NCI-H1092 (cell line): ENCODE data around the gene MAP4K5.

Experiments used
- DNase-seq: peaks from one replicate; lab custom pipeline; 2025; lab: John Stamatoyannopoulos, UW

MAP4K5 gene

DNA sequence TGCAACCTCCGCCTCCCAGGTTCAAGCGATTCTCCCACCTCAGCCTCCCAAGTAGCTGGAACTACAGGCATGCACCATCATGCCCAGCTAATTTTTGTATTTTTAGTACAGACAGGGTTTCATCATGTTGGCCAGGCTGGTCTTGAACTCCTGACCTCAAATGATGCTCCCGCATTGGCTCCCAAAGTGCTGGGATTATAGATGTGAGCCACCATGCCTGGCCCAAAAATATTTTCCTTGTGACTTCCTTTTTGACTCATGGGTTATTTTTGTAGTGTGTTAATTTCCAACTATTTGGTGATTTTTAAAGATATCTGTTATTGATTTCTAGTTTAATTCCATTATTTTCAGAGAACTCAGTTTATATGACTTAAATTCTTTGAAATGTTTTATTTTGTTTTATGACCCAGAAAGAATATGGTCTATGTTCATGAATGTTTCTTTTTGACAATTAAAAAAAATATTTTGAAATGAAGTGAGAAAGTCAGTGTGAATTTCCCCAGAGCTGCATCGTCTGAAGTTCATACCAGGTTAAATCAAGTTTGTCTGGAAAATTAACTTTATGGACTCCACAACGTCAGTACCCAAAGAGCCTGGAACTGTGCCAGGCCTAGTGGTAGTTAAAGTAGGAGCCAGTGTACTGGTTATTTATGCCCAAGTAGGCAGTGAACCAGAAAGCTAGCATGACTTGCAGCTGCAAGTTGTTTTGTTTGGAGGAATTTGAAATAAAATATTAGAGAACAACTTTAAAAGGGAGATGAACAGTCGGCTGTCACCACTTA is 132.9 kb downstream of the MAP4K5 start:
- DNase-seq, result no peak

DNA sequence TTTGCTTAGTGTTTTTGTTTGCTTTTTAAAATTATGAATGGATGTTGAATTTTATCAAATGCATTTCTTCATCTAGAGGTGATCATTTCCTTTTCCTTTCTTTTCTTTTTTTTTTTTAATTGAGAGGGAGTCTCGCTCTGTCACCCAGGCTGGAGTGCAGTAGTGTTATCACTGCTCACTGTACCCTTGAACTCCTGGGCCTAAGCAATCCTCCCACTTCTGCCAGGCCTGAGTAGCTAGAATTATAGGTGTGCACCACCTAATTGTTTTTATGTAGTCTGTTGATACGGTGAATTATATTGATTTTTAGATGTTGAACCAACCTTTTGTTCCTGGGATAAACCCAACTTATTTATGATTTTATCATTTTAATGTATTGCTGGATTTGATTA is 134.2 kb downstream of the MAP4K5 start:
- DNase-seq, result no peak

DNA sequence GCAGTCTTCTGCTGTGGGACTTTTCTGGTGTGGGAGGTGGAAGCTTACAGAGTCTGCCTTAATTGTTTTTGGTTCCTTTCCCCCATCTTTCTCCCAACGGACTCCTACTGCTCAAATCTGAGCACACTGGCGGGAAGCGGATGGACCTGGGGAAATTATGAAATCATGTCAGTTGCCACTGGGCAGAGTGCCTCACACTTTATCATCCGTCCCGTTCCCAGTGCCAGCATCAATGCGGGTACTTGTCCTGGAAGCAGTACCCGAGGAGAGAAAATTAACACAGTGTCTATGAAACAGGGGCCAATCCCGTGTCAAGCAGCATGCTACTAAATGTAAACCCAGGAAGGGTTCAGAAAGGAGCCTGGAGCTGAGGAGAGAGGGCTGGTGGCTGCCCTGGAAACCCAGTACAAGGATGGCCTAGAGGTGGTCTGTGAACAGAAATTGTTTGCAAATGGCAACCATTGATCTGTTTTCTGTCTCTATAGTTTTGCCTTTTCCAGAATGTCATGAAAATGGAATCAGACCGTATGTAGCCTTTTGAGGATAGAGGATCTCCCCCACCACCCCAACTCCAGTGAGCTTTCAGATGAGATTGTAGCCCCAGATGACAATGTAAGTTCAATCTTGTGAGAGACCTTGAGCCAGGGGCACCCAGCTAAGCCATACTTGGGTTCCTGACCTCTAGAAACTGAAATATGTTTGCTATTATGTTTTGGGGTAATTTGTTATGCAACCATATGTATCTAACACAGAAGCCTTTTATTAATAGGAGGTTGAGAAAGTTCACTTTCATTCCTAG is 134.8 kb downstream of the MAP4K5 start:
- no peak for DNase-seq

DNA sequence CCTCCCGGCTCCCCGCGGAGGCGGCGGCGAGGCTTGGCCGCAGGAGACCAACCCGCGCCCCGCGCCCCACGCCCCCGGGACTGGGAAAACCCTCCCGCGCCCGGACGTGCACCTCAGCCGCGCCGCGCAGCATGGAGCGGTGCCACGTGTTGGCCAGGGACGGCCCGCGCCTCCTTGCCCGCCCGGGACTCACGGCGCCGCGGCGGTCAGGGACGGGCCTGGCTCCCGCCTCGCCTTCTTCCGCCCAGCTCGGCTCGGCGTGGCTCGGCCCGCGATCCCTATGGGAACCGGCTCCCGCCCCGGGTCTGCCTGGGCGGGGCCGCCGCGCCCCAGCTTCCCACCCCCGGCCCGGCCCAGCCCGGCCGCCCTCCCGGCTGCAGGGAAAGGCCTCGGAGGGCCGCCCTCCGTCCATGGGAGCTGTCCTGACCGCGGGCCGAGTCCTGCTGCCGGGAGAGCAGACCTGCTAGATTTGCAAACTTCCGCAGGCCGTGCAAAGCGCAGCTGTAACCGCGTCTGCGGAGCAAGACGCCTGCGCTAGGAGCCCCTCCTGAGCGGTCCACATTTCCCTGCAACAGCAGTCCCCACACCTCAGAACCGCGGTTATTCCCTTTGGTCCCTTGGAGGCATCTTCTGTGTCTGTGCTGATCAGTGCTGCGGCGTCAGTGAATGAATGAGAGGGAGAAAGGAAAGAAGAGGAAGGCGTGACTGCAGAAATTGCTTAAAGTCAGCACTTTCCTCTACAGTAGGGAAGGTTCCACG is 135.6 kb downstream of the MAP4K5 start, which contains the start of gene CDKL1:
TSS of gene CDKL1 (minus strand) at position 251 of the 759 bp plus-strand sequence. CDS start 1,013 bp downstream, outside the sequence.
- DNase-seq, result peak; percentile 37

DNA sequence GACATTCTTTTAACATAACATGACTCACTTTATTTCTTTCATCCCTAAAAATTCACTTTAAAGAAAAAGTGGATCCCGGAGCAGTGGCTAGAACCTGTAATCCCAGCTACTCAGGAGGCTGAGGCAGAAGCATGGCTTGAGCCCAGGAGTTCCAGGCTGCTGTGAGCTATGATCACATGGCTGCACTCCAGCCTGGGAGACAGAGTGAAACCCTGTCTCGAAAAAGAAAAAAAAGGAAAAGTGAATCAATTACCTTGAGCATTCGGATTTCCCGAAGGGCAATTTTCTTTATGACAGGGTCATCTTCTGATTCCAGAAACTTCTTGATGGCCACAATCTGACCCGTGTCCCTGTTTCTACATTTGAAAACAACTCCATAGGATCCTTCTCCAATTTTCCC is 136.9 kb downstream of the MAP4K5 start:
- no peak for DNase-seq

DNA sequence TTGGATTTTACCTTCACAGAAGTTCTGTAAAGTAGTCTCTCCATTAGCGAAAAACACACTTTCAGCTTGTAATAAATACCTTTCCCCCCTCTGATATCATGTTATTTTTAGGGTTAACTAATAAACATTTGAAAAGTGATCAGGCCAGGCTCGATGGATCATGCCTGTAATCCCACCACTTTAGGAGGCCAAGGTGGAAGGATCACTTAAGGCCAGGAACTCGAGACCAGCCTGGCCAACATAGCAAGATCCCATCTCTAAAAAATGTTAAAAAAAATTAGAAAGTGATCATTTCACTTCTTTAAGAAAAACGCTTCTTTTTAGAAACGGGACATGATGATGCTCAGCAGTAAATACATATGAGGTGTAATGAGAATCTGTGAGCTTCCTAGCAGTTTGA is 137.7 kb downstream of the MAP4K5 start:
- no peak for DNase-seq

DNA sequence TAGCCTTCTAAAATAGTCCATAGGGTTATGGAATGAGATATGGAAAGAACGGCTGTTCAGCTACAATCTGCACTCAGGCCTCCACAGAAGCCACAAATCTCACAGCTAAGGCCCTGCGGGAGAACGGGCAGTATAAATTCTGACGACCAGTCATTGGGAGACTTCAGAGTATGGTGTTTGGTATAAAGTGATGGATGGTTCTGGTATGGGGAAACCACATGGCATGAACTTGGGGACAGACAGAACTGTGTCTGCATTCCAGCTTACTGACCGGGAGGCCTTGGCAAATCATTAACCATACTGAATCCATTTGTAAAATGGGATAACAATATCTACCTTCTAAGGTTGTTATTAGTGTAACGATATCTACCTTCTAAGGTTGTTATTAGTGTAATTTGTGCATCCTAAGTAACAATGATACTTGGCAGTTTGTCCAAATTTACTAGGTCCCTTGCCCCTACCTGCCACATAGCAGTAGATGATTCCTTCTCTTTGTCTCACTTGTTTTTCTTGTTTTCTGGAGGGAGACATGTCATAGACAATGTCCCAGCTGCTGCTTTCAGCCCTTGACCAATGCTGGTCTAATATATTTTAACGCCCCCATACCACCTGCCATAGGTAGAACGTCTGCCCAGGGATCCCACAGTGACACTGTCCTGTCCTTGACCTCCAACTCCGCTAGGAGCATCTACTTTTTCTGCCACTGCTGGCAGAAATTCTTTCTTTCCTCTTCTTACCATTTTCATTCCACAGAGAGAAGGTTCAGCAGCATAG is 142.5 kb downstream of the MAP4K5 start:
- DNase-seq, result no peak

DNA sequence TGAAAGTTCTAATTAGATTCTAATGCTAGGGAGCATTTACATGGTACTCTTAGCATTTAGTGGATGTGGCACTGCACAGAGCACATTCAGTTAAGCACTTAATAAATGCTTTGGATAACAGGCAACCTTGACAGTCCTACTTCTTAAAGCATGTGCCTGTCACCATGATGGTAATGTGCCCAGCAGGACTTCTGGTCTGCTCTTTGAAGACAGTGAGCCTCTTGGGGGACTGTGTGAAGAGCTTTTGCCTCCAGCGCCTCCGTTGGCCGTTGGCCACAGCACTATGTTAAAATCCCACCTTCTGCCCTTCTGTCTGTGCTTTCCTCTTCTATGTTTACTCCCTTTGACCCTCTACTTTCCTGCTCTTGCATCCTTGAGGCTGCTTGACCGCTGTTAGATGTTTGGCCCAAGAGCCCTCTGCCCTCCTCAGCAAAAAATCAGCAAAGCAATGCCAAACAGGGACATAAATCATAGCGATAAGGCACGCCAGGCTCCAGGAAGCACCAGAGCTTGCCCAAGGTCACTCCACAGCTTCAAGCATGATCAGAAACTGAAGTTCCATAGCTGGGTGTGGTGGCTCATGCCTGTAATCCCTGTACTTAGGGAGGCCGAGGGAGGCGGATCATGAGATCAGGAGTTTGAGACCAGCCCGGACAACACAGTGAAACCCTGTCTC is 144.0 kb downstream of the MAP4K5 start:
- no peak for DNase-seq

DNA sequence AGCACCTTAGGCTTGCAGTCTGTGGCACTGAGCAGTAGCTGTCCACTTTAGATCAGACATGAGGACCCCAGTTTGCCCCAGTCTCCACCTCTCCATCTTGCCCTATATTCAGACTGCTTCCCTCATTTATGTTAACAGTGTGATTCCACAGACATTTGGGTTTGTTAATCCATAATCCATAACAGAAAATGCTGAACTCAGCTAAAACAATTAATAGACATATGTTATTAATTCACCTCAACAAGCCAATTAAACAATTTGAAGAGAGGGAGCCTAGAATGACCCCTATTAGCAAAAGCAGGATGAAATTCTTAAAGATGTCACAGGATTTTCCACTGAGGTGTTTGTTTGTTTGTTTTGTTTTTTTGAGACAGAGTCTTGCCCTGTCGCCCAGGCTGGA is 144.8 kb downstream of the MAP4K5 start:
- DNase-seq, result no peak

DNA sequence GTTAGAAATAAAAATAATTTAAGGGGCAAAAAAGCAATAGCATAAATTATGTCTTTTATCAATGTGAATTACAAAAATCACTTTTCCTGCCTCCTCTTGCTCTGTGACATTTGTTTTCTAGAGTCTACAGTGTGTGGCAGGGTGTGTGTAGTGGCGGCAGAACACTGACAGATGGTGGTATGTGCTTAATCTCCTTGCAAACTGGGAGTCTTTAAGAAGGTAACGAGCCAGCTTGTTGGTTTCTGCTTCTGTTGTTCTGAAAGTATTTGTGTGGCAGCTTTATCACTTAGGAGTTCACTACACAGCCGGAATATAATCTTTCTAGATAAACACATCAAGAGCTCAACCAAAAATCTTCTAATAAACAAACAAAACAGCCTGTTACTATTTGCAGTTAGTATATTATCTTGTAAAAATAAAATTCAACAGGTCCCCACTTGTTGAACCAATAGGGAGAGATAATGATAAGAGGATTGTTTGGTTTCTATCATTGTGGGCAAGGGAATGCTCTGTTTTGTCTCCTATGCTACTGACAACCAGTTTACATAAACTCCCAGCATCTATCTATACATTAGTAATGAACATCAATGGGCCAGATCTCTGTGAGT is 148.6 kb downstream of the MAP4K5 start:
- no peak for DNase-seq

DNA sequence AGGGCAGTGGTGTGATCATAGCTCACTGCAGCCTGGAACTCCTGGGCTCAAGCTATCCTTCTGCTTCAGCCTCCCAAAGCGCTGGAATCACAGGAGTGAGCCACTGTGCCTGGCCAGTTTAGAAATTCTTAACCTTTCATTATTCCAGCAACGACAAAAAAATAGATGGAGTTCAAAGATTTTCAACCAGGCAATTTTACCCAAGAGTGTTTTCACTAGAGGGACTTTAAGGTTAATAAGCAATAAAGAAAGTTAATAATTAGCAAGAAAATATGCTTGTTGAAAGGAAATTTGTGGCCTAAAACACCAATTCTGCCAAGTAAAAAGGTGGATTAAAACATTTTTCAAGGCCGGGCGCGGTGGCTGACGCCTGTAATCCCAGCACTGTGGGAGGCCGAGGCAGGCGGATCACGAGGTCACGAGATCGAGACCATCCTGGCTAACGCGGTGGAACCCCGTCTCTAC is 150.5 kb downstream of the MAP4K5 start:
- no peak for DNase-seq

DNA sequence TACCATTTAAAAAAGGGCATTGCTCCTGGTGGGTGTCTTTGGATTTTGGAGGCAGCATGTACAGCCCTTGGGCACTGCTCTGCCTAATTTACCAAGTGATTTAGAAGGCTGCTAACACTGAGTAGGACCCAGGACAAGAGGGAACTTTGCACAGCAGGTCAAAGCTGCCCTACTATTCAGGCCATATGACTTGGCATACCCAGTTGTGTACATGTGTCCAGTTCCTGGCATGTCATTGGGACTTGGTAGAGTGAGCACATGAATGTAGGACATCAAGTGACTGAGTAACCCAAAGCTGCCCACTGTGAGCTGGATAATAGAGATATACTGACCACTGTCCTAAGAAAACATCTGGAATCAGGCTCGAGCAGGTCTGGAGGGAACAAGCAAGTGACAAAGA is 151.4 kb downstream of the MAP4K5 start:
- DNase-seq, result no peak

DNA sequence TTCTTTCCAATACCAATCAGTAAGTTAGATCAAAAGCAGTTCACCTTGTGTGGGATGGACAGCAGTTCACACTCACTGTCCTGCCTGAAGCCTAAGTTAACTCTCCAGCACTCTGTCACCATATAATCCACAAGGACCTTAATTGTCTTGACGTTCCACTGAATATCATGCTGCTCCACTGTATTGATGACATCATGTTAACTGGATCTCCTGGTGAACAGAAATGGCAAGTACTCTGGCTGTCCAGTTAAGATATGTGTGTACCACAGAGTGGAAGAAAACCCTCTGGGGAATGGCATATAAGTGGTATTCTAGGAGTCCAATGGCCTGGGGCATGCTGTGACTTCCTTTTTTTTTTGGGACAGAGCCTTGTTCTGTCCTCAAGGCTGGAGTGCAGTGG is 151.9 kb downstream of the MAP4K5 start:
- no peak for DNase-seq

DNA sequence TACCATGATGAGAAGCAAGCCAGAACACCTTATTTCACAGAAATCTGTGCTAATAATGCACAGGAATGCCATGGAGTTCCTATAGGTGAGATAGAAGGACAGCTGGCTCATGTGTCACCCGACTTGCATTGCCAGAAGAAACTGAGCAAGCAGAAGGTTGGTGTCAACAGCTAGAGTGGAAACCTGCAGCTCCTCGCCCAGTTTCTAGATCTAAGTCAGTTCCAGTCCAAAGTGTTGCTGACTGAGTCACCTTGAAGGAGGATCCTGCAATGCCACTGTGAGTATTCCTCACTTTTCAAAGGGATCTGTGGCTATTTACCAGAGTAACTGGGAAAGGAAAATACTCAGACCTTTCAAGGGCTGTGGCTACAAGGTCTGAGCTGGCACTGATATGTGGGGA is 152.8 kb downstream of the MAP4K5 start:
- no peak for DNase-seq

DNA sequence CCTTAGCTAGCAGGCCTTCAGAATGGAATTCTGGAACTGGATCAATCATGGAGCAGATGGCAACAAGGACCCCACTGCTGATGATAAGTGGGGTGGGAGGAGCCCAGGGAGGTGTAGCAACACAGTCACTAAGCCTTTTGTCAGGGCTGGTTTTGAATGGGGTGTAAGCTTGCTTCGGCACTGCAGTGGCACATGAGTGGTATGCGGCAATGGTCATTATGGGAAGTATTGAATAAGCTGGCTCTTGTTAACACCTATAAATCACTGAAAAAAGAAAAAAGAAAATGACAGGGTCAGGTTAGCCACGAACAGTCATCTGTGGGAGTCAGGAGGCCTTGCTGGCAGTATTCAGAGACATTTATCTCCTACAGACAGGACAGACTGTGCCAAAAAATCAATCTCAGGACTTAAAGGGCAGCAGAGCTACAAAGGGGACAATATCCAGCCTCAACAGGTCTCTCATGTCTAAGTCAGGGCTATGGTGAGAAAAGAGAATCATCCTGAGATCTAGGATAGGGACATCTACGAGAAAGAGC is 154.8 kb downstream of the MAP4K5 start:
- DNase-seq, result no peak

DNA sequence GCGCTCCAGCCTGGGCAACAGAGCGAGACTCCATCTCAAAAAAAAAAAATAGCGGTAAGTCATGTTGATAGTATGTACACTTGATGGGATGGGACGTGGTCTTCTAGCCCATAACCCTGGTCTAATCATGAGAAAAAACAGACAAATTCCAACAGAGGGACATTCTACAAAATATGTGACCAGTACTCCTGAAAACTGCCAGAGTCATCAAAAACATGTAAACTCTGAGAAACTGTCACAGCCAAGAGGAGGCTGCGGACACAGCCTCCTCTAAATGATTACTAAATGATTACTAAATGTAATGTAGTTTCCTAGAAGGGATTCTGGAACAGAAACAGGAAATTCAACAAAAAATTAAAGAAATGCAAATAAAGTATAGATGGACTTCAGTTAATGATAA is 156.6 kb downstream of the MAP4K5 start:
- no peak for DNase-seq

DNA sequence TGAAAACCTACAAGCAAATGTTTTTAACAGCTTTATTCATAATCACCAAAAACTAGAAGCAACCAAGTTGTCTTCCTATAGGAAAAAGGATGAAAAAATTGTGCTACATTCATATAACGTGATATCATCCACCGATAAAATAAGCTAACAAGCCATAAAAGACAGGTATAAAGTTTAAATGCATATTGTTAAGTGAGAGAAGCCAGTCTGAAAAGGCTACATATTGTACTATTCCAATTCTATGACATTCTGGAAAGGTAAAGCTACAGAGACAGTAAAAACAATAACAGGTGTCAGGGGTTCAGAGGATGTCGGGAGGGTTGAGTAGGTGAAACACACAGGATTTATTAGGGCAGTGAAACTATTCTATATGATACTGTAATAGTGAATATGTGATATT is 158.4 kb downstream of the MAP4K5 start:
- no peak for DNase-seq

DNA sequence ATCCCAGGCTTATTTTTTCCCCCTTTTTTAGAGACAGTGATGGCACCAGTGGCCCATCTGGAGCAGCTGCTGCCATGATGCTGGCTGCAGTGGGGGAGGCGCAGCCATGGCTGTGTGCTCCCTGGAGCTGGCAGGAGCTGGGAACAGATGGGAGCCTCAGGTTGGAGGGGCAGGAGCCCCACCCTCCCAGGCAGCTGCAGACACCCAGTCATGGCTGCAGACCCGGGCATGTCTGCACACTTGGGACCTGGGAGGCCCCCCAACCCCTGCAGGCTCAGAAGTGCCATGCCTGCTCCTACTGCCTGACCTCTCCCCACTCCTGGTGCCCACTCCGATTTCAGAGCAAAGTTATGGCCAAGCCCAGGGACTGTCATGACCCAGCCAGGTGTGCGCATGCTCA is 160.8 kb downstream of the MAP4K5 start:
- no peak for DNase-seq
